HG03354 (cell line): ENCODE results near the gene PLA2G5.

ENCODE experiments used
- ATAC-seq: cut with Tn5 transposase; IDR thresholded peaks from one replicate; pipeline ENCODE4 v1.9.1; 2021; ENCODE audit warnings: mild to moderate bottlenecking; ENCODE audit not compliant: unreplicated experiment, poor library complexity, severe bottlenecking

PLA2G5 gene

DNA sequence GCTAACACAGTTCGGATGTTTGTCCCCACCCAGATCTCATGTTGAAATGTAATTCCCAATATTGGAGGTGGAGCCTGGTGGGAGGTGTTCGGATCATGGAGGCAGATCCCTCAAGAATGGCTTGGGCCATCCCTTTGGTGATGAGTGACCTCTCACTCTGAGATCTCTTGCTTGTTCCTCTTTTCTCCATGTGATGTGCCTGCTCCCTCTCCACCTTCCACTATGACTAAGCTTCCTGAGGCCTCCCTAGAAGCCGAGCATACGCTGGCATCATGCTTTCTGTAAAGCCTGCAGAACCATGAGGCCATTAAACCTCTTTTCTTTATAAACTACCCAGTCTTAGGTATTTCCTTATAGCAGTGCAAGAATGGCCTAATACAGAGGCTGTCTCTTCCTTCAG, 8.1 kb upstream of the PLA2G5 start:
- ATAC-seq: no peak

DNA sequence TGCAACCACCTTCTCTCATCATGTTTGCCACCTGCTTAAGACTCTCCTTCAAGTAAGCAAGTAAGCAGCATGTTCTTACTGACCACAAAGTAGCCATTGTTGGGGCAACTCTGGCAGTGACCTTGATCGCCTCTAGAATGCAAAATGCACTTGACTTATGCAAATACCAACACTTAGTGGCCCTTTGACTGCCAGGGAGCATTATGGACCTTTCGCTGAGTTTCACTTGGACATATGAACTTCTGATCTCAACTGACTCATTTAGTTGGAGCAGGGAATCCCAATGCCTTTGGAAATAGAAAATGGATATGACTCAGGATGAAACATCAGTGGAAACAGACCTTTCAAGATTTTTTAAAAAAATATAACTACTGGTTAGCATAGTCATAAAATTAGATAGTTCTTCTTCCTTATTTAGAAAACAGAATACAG, 6.1 kb upstream of the PLA2G5 start:
- ATAC-seq: no peak

DNA sequence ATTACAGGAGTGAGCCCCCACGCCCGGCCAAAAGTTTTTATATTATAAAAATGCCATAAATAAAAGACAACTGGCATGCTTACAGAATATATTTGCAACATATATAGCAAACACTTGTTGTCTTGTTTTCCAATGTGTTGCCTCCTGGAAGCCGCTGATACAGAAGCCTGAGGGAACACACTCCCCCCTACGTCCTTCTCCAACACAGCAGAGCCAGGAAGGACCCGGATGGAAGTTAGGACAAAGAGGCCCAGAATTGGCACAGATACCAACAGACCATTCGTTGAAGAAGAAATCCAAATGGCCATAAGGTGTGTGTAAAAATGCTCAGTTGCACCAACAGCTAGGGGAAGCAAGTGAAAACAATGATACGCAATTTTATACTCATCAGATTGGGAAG, 1.3 kb upstream of the PLA2G5 start:
- no peak for ATAC-seq

DNA sequence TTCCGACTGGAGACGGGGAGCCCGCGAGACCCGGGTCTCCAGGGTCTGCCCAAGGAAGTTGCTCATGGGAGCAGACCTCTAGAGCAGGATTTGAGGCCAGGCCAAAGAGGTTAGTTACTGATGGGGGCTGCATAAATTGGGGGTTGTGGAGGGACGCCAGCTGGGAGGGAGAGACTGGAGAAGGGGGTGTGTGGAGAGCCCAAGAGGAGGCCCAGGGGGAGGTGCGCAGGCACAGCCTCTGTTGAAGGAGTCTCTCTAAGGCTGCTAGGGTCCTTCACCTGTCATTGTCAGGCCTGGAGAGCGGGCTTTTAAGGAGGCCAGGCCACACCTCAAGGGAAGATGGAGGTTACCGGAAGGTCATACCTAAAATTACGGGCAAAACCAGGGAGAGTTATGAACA, 363 bp downstream of the PLA2G5 start:
- ATAC-seq: no peak

DNA sequence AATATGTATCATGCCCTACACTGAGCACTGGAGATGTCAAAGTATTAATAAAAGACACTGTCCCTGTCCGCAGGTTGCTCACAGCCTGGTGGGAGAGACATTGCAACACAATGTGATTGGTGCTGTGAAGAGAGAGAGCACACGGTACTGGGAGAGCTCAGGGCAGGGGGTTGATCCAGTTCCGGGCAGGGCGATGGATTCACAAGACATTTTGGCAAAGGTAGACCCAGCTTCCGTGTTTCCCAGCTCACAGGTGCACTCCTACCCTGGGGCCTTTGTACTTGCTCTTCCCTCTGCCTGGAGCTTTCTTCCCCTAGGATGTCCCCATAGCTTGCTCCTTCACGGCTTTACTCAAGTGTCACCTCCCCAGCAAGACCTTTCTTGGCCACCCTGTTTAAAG, 1.4 kb downstream of the PLA2G5 start:
- ATAC-seq: no peak

DNA sequence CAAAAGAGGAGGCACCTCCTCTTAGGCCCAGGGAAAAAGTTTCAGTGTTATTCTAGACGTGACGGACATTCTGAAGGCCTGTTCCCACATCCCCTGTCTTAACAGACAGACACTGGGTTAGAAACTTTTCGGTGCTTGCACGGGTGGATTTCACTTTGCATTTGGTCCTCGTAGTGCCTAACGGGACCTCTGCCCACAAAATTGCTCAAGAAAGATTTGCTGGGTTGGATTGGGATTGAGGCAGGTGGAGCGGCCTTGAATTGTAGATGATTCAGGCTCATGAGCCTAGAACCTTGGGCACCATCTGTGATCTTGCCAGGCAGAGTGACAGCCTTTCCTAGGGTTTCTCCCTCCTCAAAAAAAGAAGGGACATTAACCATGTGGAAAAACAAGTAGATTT, 2.8 kb downstream of the PLA2G5 start:
- ATAC-seq: no peak

DNA sequence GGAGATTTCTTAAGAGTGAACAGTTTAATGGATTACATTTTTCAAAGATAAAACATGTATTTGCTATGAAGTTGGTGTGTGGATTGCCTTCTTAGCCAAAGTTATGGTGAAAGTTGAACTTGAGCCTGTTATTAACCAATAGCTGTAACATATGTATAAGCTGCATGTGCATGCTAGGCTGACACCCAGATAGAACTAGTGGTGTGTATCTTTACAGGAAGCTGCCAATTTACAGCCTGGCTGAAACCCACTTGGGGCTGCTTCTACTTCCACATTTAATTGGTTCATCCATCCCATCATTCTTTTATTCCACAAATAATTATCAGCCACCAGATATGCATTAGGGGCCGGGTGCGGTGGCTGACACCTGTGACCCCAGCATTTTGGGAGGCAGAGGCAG, 3.3 kb downstream of the PLA2G5 start:
- ATAC-seq: no peak

DNA sequence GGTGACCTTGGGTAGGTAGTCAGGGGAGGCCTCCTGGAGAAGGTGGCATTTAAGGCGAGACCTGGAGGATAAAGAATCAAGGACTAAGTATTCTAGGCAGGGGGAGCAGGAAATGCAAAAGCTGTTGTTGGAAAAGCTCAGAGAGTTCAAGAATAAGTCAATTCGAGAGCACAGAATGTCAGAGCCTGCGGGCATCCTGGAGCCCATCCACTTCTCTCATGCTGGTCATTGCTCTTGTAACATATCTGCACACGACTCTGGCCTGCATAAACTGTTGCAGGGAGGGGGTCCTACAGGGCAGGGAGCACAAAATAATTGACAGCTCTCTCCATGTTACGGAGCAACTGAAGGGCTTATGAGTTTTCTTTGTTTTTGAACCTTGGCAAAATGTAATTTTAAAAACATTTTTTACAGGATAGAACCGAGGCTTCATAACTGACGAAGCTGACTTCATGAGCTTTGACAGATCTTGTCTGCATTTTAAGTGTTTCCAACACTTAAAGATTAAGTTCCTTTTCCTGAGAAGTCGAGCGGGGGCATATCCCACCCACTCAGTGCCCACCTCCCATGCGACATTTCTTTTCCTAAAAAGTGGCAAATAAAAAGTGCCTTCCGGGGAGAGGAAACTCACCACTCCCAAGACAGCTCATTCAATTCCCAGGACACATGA, 4.2 kb downstream of the PLA2G5 start:
- no peak for ATAC-seq

DNA sequence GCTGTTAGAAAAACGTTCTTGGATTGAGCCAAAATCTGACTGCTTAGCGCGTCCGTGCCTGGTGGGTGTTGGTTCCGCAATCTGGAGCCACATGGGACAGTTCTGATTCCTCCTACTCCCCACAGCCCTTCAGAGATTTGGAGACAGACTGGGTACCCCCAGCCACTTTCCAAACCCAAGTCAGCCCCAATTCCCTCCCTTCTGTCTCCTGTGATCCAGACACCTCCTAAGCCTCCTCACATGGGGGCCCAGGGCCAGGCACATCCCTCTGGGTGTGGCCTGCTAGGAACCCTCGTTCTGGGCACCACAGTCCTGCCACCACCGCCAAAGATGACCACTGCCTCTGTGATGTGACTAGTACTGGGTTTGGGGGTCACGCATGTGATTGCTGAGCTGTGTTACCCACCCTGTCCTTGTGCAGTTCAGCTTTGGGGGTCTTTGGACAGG, 4.8 kb downstream of the PLA2G5 start:
- no peak for ATAC-seq

DNA sequence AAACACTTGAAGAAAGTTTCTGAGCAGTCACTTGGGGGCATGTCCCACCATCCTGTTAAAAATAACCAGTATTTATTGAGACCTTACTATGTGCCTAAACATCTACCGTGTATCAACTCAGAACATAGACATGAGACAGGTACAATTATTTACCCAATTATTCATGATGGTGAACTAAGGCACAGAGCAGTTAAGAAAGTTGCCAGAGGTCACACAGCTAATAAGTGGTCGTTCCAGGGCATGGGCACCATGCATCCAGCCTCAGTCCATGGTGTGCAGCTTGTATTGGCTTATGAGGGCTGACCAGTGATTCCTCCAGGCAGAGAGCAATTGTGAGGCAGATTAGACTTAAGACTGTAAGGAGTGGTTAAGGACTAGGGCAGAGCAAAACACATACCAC, 5.4 kb downstream of the PLA2G5 start:
- ATAC-seq: no peak

DNA sequence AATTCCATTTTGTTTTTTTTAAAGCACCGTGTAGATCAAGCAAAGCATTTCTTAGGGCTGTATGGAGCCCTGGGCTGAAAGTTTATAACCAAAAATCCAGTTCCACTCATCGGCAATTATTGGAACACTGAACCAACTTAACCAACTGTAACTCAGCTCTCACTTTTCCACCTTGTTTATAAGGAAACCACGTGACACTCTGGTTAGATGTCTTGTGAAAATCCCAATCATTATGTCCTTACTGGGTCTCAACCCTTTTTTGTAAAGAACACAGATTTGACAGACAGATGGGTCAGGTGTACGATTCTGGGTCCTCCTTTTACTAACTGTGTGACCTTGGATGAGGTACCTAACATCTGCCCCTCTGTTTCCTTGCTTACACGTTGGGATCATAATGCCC, 6.2 kb downstream of the PLA2G5 start:
- no peak for ATAC-seq

DNA sequence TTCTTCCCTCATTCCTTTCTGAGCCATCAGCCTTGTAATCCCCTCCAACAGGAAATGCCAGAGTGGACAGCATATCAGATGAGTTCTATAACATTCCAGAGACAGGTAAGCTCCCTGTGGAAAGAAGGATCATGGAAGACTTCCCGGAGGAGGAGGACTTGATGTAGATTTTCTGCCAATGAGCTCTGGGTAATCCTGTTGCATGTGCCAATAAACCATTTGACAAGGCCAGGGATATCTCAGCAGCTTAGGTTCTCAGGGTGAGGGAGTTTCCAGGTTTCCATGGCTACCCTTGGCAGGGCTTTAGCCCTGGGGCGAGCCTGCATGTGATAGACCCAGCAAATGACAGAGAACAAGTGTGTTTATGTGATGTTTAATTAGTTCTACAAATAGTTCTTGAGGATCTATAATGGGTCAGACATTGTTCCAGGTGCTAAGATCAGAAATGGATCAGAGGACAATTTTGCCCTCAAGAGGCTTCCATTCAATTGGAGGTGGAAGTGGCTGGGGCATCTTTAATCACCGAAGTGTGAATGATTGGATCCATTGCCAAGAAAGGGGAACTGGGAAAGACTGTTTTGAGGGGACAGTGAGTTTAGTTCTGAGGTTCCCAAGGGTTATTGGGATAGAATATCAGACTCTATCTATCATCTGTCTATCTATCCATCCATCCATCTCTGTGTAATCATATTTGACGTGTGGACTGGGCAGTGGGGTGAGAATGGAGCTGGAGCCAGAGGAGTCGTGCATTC, 6.9 kb downstream of the PLA2G5 start:
- ATAC-seq: no peak

DNA sequence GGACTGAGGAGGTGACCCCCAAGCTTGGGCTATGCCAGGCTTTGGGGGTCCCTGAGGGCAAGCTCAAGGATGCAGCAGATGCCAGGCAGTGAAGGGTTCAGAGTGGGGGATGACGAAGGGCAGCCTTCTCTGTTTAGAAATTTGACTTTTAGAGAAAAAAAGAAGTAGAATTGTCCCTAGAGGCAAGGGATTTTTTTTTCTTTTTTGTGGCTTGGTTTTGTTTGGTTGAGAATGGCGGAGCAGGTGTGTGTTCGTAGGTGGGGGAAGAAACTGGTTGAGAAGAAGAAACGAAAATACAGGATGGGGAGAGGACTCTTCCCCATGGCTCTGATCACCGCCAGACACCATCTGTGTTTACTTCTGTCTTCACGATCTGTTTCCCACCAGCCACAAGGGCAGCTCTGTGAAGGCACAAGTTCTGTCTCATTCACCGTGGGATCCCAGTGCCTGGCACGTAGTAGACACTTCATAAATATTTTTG, 8.2 kb downstream of the PLA2G5 start:
- no peak for ATAC-seq

DNA sequence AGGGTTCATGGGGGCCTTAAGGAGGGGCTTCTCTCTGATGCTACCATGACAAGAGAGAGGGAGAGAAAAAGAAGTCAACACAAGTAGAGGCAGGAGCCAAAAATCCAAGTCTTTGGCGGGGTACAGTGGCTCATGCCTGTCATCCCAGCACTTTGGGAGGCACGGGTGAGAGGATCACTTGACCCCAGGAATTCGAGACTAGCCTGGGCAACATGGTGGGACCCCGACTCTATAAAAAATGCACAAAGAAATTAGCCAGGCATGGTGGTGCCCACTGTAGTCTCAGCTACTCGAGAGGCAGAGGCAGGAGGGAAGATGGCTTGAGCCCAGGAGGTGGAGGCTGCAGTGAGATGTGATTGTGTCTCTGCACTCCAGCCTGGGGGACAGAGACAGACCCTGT, 8.7 kb downstream of the PLA2G5 start:
- ATAC-seq: no peak

DNA sequence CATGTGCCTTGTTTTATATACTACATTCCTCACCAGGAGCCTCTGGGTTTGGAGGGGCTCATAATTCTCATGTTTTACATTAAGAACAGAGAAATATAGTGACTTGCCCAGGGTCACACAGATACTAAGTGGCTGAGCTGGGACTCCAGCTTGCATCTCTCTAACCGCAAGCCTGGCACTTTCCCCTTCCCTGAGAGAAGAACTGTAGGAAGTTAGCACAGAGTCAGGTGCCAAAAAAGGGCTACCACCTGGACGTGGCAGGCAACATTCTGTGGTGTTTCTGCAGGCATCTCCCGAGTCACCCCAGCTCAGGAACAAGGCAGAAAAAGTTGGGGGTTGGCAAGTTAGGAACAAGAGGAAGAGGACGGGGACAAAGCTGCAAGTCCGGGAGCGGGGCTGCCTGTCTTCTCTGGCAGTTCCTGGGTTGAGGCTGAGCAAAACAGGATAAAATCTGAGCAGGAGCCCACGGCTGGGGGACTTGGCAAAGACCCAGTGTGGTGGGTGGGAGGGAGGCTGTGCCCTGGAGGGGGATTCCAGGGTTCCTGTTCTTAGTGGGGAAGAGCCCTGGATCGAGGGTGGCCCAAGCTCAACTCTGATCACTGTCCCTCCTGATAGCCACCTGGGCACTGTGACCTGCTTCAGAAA, 9.8 kb downstream of the PLA2G5 start:
- no peak for ATAC-seq

DNA sequence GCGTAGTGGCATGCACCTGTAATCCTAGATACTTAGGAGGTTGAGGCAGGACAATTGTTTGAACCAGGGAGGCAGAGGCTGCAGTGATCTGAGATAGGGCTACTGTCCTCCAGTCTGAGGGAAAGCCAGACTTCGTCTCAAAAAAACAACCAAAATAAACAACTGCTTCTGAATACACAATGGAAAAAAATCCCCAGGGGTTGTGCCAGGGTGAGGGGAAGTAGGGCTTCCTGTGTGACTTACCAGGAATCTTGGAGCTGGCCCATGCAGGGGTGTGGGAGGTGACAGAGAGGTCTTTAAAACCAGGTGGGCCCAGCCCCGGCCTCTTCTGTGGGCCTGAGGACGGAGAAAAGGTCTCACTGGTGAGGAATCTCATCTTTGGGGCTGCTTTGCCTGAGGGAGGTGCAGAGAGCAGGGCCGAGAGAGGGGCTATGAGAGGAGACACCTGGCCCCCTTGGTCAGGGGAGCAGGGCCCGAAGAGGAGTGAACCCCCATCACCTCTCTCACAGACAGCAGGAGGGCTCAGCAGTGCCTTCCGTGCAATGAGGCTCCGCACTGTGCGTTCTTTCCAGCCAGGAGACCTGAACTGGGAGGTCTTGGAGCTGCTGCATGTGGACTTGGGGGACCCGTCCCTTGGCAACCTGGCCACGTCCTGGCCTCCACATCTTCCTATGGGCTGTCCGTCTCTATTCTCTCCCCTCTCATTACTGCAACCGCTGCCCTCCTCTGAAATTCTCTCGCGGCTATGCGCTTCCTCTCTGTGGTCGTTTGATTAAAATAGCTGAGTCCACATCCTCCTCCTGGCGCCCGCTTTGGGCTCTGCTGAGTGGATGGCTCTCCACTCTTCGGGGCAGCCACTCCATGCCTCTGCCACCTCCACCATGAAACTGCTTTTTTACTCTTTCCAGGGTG, 10.7 kb downstream of the PLA2G5 start:
- ATAC-seq: peak; percentile 52

DNA sequence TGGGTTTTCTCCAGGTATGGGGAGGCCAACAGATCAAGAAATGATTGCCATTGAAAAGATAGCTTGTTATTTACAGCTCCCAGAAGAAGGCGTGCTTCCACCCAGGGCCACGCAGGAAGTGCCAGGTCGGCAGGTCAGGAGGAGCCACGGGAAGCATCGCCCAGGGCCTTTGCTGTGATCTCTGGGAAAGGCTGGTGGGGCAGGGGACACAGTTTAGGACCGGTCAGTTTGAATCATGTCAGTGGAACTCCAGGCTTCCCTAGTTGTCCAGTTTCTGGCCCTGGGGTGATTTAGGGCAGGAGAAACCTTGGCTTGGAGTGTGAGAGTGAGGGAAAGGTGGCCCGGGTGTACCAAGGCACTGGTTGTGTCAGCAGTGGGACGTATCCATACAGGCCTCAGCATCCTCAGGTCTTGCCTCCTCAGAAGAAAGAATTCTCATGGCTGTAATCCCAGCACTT, 11.4 kb downstream of the PLA2G5 start:
- ATAC-seq: no peak

DNA sequence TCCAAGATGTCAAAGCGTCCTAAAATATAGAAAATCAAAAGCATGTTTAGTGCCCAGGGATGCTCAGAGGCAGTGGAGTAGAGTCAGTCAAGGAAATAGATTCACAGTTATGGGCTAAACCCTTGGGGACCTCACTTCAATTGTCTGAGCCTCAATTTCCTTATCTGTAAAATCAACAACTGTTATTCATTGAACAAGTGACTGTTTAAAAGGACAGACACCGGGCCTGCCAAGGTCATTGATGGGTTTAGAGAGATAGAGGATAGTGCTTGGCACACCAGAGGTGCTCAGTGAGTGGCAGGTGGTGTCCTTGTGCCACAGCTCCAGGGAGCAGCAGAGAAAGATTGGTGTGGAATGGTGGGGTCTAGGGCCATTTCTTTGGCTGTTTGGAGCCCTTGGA, 12.8 kb downstream of the PLA2G5 start:
- ATAC-seq: no peak

DNA sequence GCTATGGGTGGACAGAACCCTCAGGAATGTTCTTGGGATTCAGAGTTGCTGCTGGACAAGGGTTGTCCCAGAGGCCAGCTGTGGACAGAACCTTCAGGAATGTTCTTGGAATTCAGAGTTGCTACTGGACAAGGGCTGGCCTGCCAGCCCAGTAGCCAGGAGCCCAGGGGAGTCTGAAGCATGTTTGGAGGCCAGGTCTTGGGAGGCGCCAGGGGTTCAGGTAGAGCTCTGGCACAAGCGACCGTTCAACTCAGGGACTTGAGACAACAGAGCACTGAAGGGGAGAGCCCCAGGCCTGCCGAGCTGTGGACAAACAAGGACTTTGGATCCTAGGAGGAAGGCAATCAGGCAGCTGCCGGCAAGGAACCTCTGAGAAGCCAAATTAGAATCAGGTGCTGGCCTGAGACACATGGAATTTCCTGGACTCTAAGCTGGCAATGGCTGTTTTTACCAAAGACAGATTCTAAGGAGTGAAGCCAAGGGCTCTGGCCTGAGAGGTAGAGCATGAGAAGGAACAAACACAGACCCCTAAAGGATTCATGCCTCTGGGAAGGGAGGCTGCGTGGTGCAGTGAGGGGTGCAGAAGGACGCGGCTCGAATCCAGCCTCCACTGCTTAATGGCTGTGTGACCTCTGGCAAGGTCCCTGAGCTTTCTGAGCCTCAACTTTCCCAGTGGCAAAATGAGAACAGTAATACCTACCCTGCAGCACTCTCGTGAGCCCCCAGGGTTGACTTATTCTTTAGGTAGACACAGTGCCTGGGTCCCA, 13.4 kb downstream of the PLA2G5 start:
- no peak for ATAC-seq
